Sigmoid colon (tissue), 7 donors: ENCODE data around the gene METTL24. TPM values are rescaled to one million over a fixed set of nuclear protein-coding genes. Genes with fewer than 3 reads are reported as not detected.

ENCODE experiments used
- DNase-seq: peaks from one replicate; pipeline ENCODE4 v3.0.0-alpha.2; 2019
- H3K27ac ChIP-seq, 4 donors: fragments of 200-600 bp; sonication (generic); one replicate each; pipeline ENCODE4 v1.5.1; 2016 to 2019; ENCODE audit warnings: mild to moderate bottlenecking in 1 of 4
- H3K27me3 ChIP-seq, 3 donors: fragments of 200-600 bp; sonication (generic); one replicate each; pipeline ENCODE4 v1.5.1; 2019; ENCODE audit warnings: mild to moderate bottlenecking in 1 of 3
- H3K36me3 ChIP-seq, 4 donors: fragments of 200-600 bp; sonication (generic); one replicate each; pipeline ENCODE4 v1.5.1; 2016 to 2019
- H3K4me1 ChIP-seq, 4 donors: fragments of 200-600 bp; sonication (generic); one replicate each; pipeline ENCODE4 v1.5.1; 2017 to 2019
- H3K4me3 ChIP-seq, 4 donors: fragments of 200-600 bp; sonication (generic); one replicate each; pipeline ENCODE4 v1.5.1; 2017 to 2019; ENCODE audit warnings: mild to moderate bottlenecking in 2 of 4, moderate library complexity in 1 of 4
- H3K9me3 ChIP-seq, 4 donors: fragments of 200-600 bp in 3 of 4; sonication (generic) in 3 of 4; one replicate each; pipeline versions ENCODE4 v1.5.1 to v1.6.1; 2013 to 2019
- EP300 ChIP-seq, 4 donors: sonication (generic); formaldehyde crosslinking; IDR thresholded peaks; one replicate each; pipeline ENCODE4 v1.6.1; 2017; ENCODE audit warnings: antibody characterized with exemption in 4 of 4
- POLR2A ChIP-seq, 2 donors: fragments of 450-650 bp; IDR thresholded peaks; one replicate each; pipeline ENCODE4 v1.6.1; 2016; ENCODE audit warnings: antibody characterized with exemption in 2 of 2, mild to moderate bottlenecking in 2 of 2, moderate library complexity in 2 of 2
- POLR2AphosphoS5 ChIP-seq, 4 donors: sonication (generic); formaldehyde crosslinking; IDR thresholded peaks; one replicate each; pipeline ENCODE4 v1.6.1; 2017; ENCODE audit warnings: antibody characterized with exemption in 4 of 4
- WGBS, 2 donors: extraction: QIAGEN DNeasy Blood & Tissue Kit; methylation state at CpG; one replicate each; pipeline ENCODE4 v1.1.7; 2013; 5-methylcytosine and 5-hydroxymethylcytosine counted together
- intact Hi-C: fragments of 100-400 bp; cut with DNase I; formaldehyde crosslinking; loops from one replicate; pipeline ENCODE4 v1.15.1; 2023
- polyA plus RNA-seq, 3 donors: library from polyadenylated mRNA; stranded (reverse); fragments of 200-250 nt; gene quantifications; one replicate each; pipeline ENCODE4 v1.2.3, GENCODE V29; 2013
- total RNA-seq, 4 donors: library from RNA; depleted of rRNA; stranded (reverse); fragments of >200 nt; gene quantifications; one replicate each; pipeline ENCODE4 v1.1.0, GENCODE V29; 2016
- TF ChIP-seq, protein P1 (sequence below), 4 experiments: fragments of 450-650 bp in 3 of 4; fragments of 200-600 bp in 1 of 4; IDR thresholded peaks; one replicate each; pipeline ENCODE4 v1.5.1; 2016 to 2019; ENCODE audit warnings: antibody characterized with exemption in 4 of 4, mild to moderate bottlenecking in 3 of 4, moderate library complexity in 2 of 4
- donor health status: healthy with polysubstance abuse.
- donor health status: Bipolar disorder and iron deficiency.
- donor health status: healthy.

Gene METTL24
- total and polyA plus RNA-seq, 7 donors: 0.76 to 41.3 (median 38.8) TPM; not detected in 2

DNA sequence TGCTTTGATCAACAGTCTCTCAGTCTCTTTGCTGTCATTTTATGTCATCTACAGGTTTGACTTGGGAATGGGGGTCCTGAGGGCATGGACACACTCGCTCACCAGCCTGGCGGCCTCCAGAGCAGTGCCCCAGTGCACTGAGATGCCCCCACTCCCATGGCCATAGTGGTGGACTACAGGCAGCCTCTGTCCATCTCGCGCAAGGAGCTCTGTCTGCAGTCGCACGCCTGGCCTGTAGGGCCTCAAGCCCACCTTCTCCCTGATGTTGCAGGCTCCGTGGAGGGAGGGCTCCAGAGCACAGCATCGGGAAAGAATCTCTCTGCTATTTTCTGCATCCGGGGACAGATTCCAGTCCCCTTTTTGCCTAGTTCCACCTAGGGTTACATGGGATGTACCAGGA is 34.6 kb upstream of the METTL24 start:
- peaks cover 0 to 13% (median 11%) of the 10 kb centered on the region in 4 donors for H3K4me1 ChIP-seq
- H3K9me3 ChIP-seq: no peaks in the 10 kb centered on the region
- H3K27ac ChIP-seq: no peak overlapping the region
- no peak for DNase-seq
- WGBS, 2 donors: 84 to 87% methylated on average over 9 of the region's 9 CpGs
- H3K36me3 ChIP-seq: no peaks in the 10 kb centered on the region
- no peaks in the 10 kb centered on the region for H3K27me3 ChIP-seq
- intact Hi-C loops: loop anchor here (5.0 to 10.0 kb wide), 2 partner anchors 355 to 688 kb away; no protein-coding TSS in a partner anchor
- no peak overlapping the region for H3K4me3 ChIP-seq
- no peak for TF ChIP-seq POLR2AphosphoS5 (IDR thresholded peaks at IDR 0.05)
- no peak for TF ChIP-seq EP300 (IDR thresholded peaks at IDR 0.05)
- TF ChIP-seq, protein P1, sequence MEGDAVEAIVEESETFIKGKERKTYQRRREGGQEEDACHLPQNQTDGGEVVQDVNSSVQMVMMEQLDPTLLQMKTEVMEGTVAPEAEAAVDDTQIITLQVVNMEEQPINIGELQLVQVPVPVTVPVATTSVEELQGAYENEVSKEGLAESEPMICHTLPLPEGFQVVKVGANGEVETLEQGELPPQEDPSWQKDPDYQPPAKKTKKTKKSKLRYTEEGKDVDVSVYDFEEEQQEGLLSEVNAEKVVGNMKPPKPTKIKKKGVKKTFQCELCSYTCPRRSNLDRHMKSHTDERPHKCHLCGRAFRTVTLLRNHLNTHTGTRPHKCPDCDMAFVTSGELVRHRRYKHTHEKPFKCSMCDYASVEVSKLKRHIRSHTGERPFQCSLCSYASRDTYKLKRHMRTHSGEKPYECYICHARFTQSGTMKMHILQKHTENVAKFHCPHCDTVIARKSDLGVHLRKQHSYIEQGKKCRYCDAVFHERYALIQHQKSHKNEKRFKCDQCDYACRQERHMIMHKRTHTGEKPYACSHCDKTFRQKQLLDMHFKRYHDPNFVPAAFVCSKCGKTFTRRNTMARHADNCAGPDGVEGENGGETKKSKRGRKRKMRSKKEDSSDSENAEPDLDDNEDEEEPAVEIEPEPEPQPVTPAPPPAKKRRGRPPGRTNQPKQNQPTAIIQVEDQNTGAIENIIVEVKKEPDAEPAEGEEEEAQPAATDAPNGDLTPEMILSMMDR (IDR thresholded peaks at IDR 0.05): no peak
- TF ChIP-seq POLR2A (IDR thresholded peaks at IDR 0.05): no peak

DNA sequence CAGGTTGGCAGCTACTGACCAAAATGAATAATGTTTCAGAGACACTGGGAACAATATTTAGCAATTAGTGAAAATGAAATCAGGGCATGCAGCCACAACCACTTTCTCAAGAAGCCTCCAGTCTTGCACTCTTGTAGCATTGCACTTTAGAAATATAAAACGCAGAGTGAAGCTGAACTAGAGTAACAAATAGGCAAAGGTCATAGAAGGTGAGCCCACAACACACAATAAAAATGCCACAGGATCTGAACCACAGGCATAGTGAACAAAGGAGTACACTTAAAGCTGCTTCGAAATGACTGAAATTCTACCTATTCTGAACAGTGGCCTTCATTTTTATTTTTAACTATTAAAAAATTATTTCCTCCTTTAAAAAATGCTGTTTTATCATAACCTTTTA is 32.3 kb upstream of the METTL24 start:
- H3K4me1 ChIP-seq: peaks cover 0 to 13% (median 11%) of the 10 kb centered on the region in 4 donors
- intact Hi-C loops: loop anchor here (5.0 to 10.0 kb wide), 2 partner anchors 353 to 686 kb away; no protein-coding TSS in a partner anchor
- H3K27ac ChIP-seq: peak overlapping the region in 3 of 4 donors; percentile 17 to 42 (median 23)
- TF ChIP-seq, protein P1 (IDR thresholded peaks at IDR 0.05): no peak
- no peak for TF ChIP-seq POLR2AphosphoS5 (IDR thresholded peaks at IDR 0.05)
- no peak for TF ChIP-seq EP300 (IDR thresholded peaks at IDR 0.05)
- no peak for TF ChIP-seq POLR2A (IDR thresholded peaks at IDR 0.05)
- H3K27me3 ChIP-seq: no peaks in the 10 kb centered on the region
- H3K4me3 ChIP-seq: no peak overlapping the region
- no peaks in the 10 kb centered on the region for H3K36me3 ChIP-seq
- no peaks in the 10 kb centered on the region for H3K9me3 ChIP-seq
- 14% methylated on average over 2 of the region's 2 CpGs for WGBS, 2 donors
- no peak for DNase-seq

DNA sequence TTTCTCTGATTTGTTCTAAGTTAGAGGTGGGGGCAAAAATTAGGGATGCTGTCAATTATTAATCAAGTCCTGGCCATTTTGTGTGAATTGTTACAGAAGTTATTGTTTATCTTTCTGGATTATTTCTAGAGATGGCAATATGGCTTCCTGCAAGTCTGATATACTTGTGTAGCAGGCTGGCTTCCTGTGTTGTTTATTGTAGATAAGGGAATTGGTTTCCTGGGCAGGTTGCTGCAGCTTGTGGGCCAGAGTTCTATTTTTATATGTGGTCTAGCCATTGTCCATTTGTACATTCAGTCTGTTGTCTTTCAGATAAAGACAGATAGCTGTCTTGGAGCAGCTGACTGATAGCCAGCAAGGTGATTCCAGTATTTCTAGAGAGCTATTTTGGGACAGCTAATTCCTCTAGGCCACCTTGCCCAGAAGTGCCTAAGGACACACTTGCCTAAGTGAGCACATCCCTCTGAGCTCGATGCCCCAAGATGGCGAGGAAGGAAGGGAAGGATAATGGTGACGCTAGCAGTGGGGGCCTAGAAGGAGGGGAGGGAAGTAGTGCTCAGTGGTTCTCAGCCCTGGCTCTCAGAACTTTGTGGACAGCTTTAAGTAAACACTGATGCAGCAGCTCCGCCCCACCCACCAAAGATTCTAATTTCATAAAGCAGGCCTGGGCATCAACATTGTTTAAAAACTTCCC is 31.7 kb upstream of the METTL24 start:
- no peaks in the 10 kb centered on the region for H3K27me3 ChIP-seq
- H3K4me1 ChIP-seq: peaks cover 0 to 13% (median 11%) of the 10 kb centered on the region in 4 donors
- H3K4me3 ChIP-seq: no peak overlapping the region
- intact Hi-C loops: loop anchor here (2.0 to 10.0 kb wide), 3 partner anchors 25 to 685 kb away; no protein-coding TSS in a partner anchor
- no peak for DNase-seq
- H3K9me3 ChIP-seq: no peaks in the 10 kb centered on the region
- WGBS, 2 donors: 75 to 83% methylated on average over 4 of the region's 4 CpGs
- peak overlapping the region in 3 of 4 donors; percentile 17 to 42 (median 23) for H3K27ac ChIP-seq
- no peaks in the 10 kb centered on the region for H3K36me3 ChIP-seq
- TF ChIP-seq POLR2AphosphoS5 (IDR thresholded peaks at IDR 0.05): no peak
- TF ChIP-seq POLR2A (IDR thresholded peaks at IDR 0.05): no peak
- no peak for TF ChIP-seq EP300 (IDR thresholded peaks at IDR 0.05)
- TF ChIP-seq, protein P1 (IDR thresholded peaks at IDR 0.05): no peak

DNA sequence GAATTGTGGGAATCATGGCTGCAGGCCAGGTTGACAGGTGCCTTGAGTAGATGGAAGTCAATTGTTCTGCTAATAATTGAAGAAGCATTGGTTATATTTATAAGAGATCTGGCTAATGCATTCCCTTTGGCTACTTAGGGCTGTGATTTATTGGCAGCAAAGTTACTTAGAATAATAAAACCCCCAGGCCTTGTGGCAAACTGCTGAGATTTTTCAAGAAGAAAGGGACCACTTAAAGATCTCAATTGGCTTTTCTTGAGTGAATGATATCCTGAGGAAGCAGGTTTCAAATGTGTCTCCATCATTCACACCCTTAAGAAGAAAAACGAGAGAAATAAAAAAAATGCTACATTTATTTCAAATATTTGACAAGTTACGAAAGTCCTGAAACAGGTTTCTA is 29.8 kb upstream of the METTL24 start:
- Histone ChIP-seq H3K4me3 (no peak overlapping the region), H3K27ac (no peak overlapping the region), H3K9me3 (no peaks in the 10 kb centered on the region), H3K36me3 (no peaks in the 10 kb centered on the region), H3K4me1 (peaks cover 0 to 13% (median 11%) of the 10 kb centered on the region in 4 donors), H3K27me3 (no peaks in the 10 kb centered on the region)
- intact Hi-C loops: loop anchor here (2.0 kb wide), 1 partner anchor 23 kb away; no protein-coding TSS in a partner anchor
- WGBS, 2 donors: 87 to 93% methylated on average over 2 of the region's 2 CpGs
- TF ChIP-seq, protein P1 (IDR thresholded peaks at IDR 0.05): no peak
- TF ChIP-seq EP300 (IDR thresholded peaks at IDR 0.05) (no peak), POLR2AphosphoS5 (IDR thresholded peaks at IDR 0.05) (no peak), POLR2A (IDR thresholded peaks at IDR 0.05) (no peak)
- no peak for DNase-seq
